CD4-positive, CD25-positive, alpha-beta regulatory T cell (primary cell): ENCODE results near the gene KHK. TPM values are rescaled to one million over a fixed set of nuclear protein-coding genes. Genes with fewer than 3 reads are reported as not detected.

ENCODE experiments used
- ATAC-seq, 2 donors: fragments of 150-1000 bp; cut with Tn5 transposase; one replicate each; pipeline ENCODE4 v1.10.0; 2021; ENCODE audit warnings: low read depth in 2 of 2, moderate number of reproducible peaks in 2 of 2, moderate library complexity in 1 of 2
- DNase-seq, 3 donors: peaks; one replicate each; pipeline versions ENCODE4 v3.0.0 to v3.0.0-alpha.2; 2012 to 2022; ENCODE audit warnings: mixed read lengths in 1 of 3
- H3K27ac ChIP-seq: one replicate; pipeline ENCODE4 v1.7.0; 2013; ENCODE audit warnings: mild to moderate bottlenecking, low read length; ENCODE audit not compliant: insufficient read depth, poor library complexity, severe bottlenecking
- H3K27me3 ChIP-seq: one replicate; pipeline ENCODE4 v1.7.0; 2013; ENCODE audit warnings: low read length; ENCODE audit not compliant: control insufficient read depth, insufficient read depth
- H3K36me3 ChIP-seq: one replicate; pipeline ENCODE4 v1.7.0; 2013; ENCODE audit warnings: mild to moderate bottlenecking, low read length, moderate library complexity; ENCODE audit not compliant: control insufficient read depth, insufficient read depth
- H3K4me1 ChIP-seq: 2 replicates; pipeline ENCODE4 v1.7.0; 2013; ENCODE audit warnings: mild to moderate bottlenecking, low read length; ENCODE audit not compliant: insufficient read depth, control insufficient read depth, poor library complexity, severe bottlenecking
- H3K4me3 ChIP-seq: one replicate; pipeline ENCODE4 v1.7.0; 2013; ENCODE audit warnings: low read depth, mild to moderate bottlenecking, low read length, moderate library complexity
- H3K9me3 ChIP-seq, 2 experiments: 1 replicate in 1 of 2; 2 replicates in 1 of 2; pipeline ENCODE4 v1.7.0; 2013; ENCODE audit warnings: low read length in 2 of 2, mild to moderate bottlenecking in 1 of 2, moderate library complexity in 1 of 2; ENCODE audit not compliant: control insufficient read depth in 2 of 2
- H3K27ac Mint-ChIP-seq, 3 donors: one replicate each; pipeline ENCODE4 v1.8.0; 2020 to 2022; ENCODE audit warnings: mild to moderate bottlenecking in 3 of 3, mixed read lengths in 3 of 3, moderate library complexity in 2 of 3
- H3K27me3 Mint-ChIP-seq: one replicate; pipeline ENCODE4 v1.8.0; 2022; ENCODE audit warnings: mild to moderate bottlenecking, mixed read lengths
- H3K36me3 Mint-ChIP-seq: one replicate; pipeline ENCODE4 v1.8.0; 2020; ENCODE audit warnings: mixed read lengths
- H3K4me1 Mint-ChIP-seq, 4 donors: one replicate each; pipeline ENCODE4 v1.8.0; 2020 to 2022; ENCODE audit warnings: mixed read lengths in 4 of 4, mild to moderate bottlenecking in 1 of 4
- H3K4me3 Mint-ChIP-seq, 4 donors: one replicate each; pipeline ENCODE4 v1.8.0; 2020 to 2022; ENCODE audit warnings: mild to moderate bottlenecking in 4 of 4, mixed read lengths in 4 of 4, moderate library complexity in 3 of 4
- H3K9me3 Mint-ChIP-seq, 7 donors: one replicate each; pipeline ENCODE4 v1.8.0; 2020 to 2022; ENCODE audit warnings: mixed read lengths in 7 of 7, mild to moderate bottlenecking in 3 of 7, moderate library complexity in 2 of 7
- polyA plus RNA-seq, 4 donors: library from polyadenylated mRNA; unstranded; fragments of 300-500 nt; fragmentation: Illumina TruSeq; gene quantifications; one replicate each; pipeline ENCODE4 v1.2.3, GENCODE V29; 2021
- total RNA-seq: library from RNA; stranded (reverse); gene quantifications from one replicate; pipeline ENCODE4 v1.2.3, GENCODE V29; 2022

KHK gene
- total and polyA plus RNA-seq, 5 donors from 2014 or later: 3.4 to 6.6 (median 5.9) TPM

GRCh38 chr2:27067385-27067784 is 19.2 kb upstream of the KHK start:
- H3K27ac ChIP-seq: no peak overlapping the region
- peak overlapping the region in 1 of 4 donors; percentile 65 for H3K4me3 Mint-ChIP-seq
- peak overlapping the region in 1 of 3 donors; percentile 29 for H3K27ac Mint-ChIP-seq
- H3K4me3 ChIP-seq: no peak overlapping the region
- H3K27me3 Mint-ChIP-seq: no peaks in the 10 kb centered on the region
- H3K27me3 ChIP-seq: no peaks in the 10 kb centered on the region
- no peaks in the 10 kb centered on the region for H3K9me3 ChIP-seq
- no peaks in the 10 kb centered on the region for H3K9me3 Mint-ChIP-seq
- peaks cover 0 to 74% (median 44%) of the 10 kb centered on the region in 4 donors for H3K4me1 Mint-ChIP-seq
- peaks cover 34% of the 10 kb centered on the region for H3K36me3 ChIP-seq
- H3K4me1 ChIP-seq: peaks cover 31% of the 10 kb centered on the region
- no peak for DNase-seq
- ATAC-seq: no peak
- H3K36me3 Mint-ChIP-seq: peaks cover 32% of the 10 kb centered on the region

GRCh38 chr2:27069436-27069835 is 17.1 kb upstream of the KHK start:
- Mint-ChIP-seq H3K4me1 (peaks cover 0 to 77% (median 44%) of the 10 kb centered on the region in 4 donors), H3K27me3 (no peaks in the 10 kb centered on the region), H3K36me3 (peaks cover 27% of the 10 kb centered on the region), H3K4me3 (peak overlapping the region; percentile 74 to 99 (median 86)), H3K9me3 (no peaks in the 10 kb centered on the region), H3K27ac (peak overlapping the region; percentile 70 to 97 (median 92))
- H3K36me3 ChIP-seq: peaks cover 28% of the 10 kb centered on the region
- H3K27ac ChIP-seq: peak overlapping the region; percentile 91
- DNase-seq (no peak), ATAC-seq (no peak)
- no peaks in the 10 kb centered on the region for H3K9me3 ChIP-seq
- no peaks in the 10 kb centered on the region for H3K27me3 ChIP-seq
- no peak overlapping the region for H3K4me3 ChIP-seq
- peaks cover 32% of the 10 kb centered on the region for H3K4me1 ChIP-seq

- no peaks in the 10 kb centered on the region for H3K27me3 ChIP-seq
- no peaks in the 10 kb centered on the region for H3K27me3 Mint-ChIP-seq
- no peaks in the 10 kb centered on the region for H3K9me3 Mint-ChIP-seq
- peaks cover 4 to 81% (median 49%) of the 10 kb centered on the region in 4 donors for H3K4me1 Mint-ChIP-seq
- DNase-seq (no peak), ATAC-seq (no peak)
- H3K36me3 Mint-ChIP-seq: peaks cover 27% of the 10 kb centered on the region
- H3K36me3 ChIP-seq: peaks cover 26% of the 10 kb centered on the region
- peak overlapping the region; percentile 92 to 99 (median 97) for H3K4me3 Mint-ChIP-seq
- H3K9me3 ChIP-seq: no peaks in the 10 kb centered on the region
- H3K4me1 ChIP-seq: peaks cover 38% of the 10 kb centered on the region
- H3K27ac Mint-ChIP-seq: peak overlapping the region; percentile 92 to 98 (median 97)
- H3K27ac ChIP-seq: peak overlapping the region; percentile 91
- peak overlapping the region; percentile 92 for H3K4me3 ChIP-seq
Measured at GRCh38 chr2:27069961-27070618, 16.5 kb upstream of the KHK start.

GRCh38 chr2:27070653-27071276 is 15.8 kb upstream of the KHK start:
- ATAC-seq (peak in 1 of 2 donors; percentile 0), DNase-seq (no peak)
- no peaks in the 10 kb centered on the region for H3K27me3 Mint-ChIP-seq
- Histone ChIP-seq H3K36me3 (peaks cover 19% of the 10 kb centered on the region), H3K27ac (peak overlapping the region; percentile 91), H3K4me3 (peak overlapping the region; percentile 92), H3K27me3 (no peaks in the 10 kb centered on the region), H3K4me1 (peaks cover 44% of the 10 kb centered on the region), H3K9me3 (no peaks in the 10 kb centered on the region)
- peaks cover 21% of the 10 kb centered on the region for H3K36me3 Mint-ChIP-seq
- no peaks in the 10 kb centered on the region for H3K9me3 Mint-ChIP-seq
- peak overlapping the region; percentile 94 to 98 (median 97) for H3K27ac Mint-ChIP-seq
- peak overlapping the region; percentile 92 to 99 (median 97) for H3K4me3 Mint-ChIP-seq
- peaks cover 7 to 82% (median 48%) of the 10 kb centered on the region in 4 donors for H3K4me1 Mint-ChIP-seq

GRCh38 chr2:27071277-27071989 is 15.1 kb upstream of the KHK start, which contains the start of gene OST4:
OST4 (minus strand) TSS chr2:27071654.
- peak; percentile 86 to 94 (median 90) for DNase-seq
- H3K27me3 ChIP-seq: no peaks in the 10 kb centered on the region
- peaks cover 18% of the 10 kb centered on the region for H3K36me3 Mint-ChIP-seq
- H3K9me3 Mint-ChIP-seq: no peaks in the 10 kb centered on the region
- H3K27me3 Mint-ChIP-seq: no peaks in the 10 kb centered on the region
- H3K36me3 ChIP-seq: peaks cover 19% of the 10 kb centered on the region
- H3K4me1 Mint-ChIP-seq: peaks cover 12 to 82% (median 45%) of the 10 kb centered on the region in 4 donors
- H3K4me1 ChIP-seq: peaks cover 44% of the 10 kb centered on the region
- peak within 1 kb of the TSS; percentile 94 to 98 (median 97) for H3K27ac Mint-ChIP-seq
- peak within 1 kb of the TSS; percentile 91 for H3K27ac ChIP-seq
- H3K4me3 ChIP-seq: peak within 1 kb of the TSS; percentile 92
- H3K9me3 ChIP-seq: no peaks in the 10 kb centered on the region
- ATAC-seq: peak; percentile 92 to 94
- H3K4me3 Mint-ChIP-seq: peak within 1 kb of the TSS; percentile 92 to 99 (median 97)

- Mint-ChIP-seq H3K4me3 (peak overlapping the region; percentile 79 to 92 (median 84)), H3K27ac (peak overlapping the region; percentile 83 to 97 (median 88)), H3K36me3 (peaks cover 16% of the 10 kb centered on the region), H3K4me1 (peaks cover 14 to 77% (median 44%) of the 10 kb centered on the region in 4 donors), H3K9me3 (no peaks in the 10 kb centered on the region), H3K27me3 (no peaks in the 10 kb centered on the region)
- ATAC-seq (peak in 1 of 2 donors; percentile 12), DNase-seq (no peak)
- H3K27ac ChIP-seq: peak overlapping the region; percentile 91
- H3K4me3 ChIP-seq: peak overlapping the region; percentile 55
- H3K36me3 ChIP-seq: peaks cover 18% of the 10 kb centered on the region
- no peaks in the 10 kb centered on the region for H3K9me3 ChIP-seq
- H3K4me1 ChIP-seq: peaks cover 44% of the 10 kb centered on the region
- no peaks in the 10 kb centered on the region for H3K27me3 ChIP-seq
Measured at GRCh38 chr2:27071990-27072830, 14.4 kb upstream of the KHK start.

GRCh38 chr2:27072920-27073319 is 13.7 kb upstream of the KHK start:
- Histone ChIP-seq H3K27me3 (no peaks in the 10 kb centered on the region), H3K27ac (peak overlapping the region; percentile 91), H3K36me3 (peaks cover 12% of the 10 kb centered on the region), H3K4me1 (peaks cover 44% of the 10 kb centered on the region), H3K9me3 (no peaks in the 10 kb centered on the region), H3K4me3 (no peak overlapping the region)
- Mint-ChIP-seq H3K27ac (peak overlapping the region; percentile 58 to 97 (median 88)), H3K4me1 (peaks cover 14 to 70% (median 41%) of the 10 kb centered on the region in 4 donors), H3K27me3 (no peaks in the 10 kb centered on the region), H3K36me3 (peaks cover 11% of the 10 kb centered on the region), H3K9me3 (no peaks in the 10 kb centered on the region), H3K4me3 (peak overlapping the region; percentile 79 to 92 (median 84))
- no peak for DNase-seq
- ATAC-seq: no peak
